ENCODE results near the gene RAPGEF3.
A peak's percentile ranks its signal among the peaks of the same experiment; 100 is the strongest.

RAPGEF3 gene

DNA sequence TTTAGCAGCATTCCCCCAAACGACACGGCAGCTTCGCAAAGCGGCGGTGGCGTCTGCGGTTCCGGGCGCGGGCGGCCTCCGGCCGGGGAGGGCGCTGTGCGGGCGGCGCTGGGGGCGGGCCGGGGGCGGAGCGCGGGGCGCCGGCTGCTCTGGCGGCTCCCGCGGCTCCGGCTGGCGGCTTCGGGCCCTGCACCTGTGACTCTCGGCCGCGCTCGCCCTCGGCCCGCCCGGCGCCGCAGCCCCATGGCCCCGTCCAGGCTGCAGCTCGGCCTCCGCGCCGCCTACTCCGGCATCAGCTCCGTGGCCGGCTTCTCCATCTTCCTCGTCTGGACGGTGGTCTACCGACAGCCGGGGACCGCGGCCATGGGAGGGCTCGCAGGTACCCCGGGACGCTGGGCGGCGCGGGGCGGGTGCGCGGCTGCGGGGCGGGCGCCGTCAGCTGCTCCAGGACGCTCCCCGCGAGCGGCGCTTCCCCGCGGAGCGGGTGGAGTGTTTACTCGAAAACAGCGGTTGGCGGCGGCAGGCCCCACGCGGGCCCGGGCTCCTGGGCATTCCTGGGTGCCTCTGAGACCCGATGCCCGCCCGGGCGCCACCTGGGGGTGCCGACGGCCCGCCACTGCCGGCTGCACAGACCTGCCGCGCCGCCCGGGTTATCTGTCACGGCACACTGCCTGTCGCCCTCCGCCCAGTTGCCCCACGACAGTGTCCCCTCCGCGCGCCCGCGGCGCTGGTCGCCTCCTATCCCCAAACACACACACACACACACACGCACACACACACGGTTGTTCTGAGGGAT, 14.6 kb upstream of the RAPGEF3 start, which contains the start of gene SLC48A1:
Gene SLC48A1 (plus strand): TSS at position 177 of the 796 bp plus-strand sequence. CDS start 67 bp downstream, at position 244.
- Histone ChIP-seq H3K4me3 (replicated peaks; ENCODE audit: insufficient read depth, low read length) (peak within 1 kb of the TSS; percentile 68), H3K27ac (replicated peaks) (peak within 1 kb of the TSS; percentile 47), H3K27me3 (ENCODE audit: insufficient read depth, poor library complexity, severe bottlenecking) (no peaks in the 10 kb centered on the region)
- DNase-seq (ENCODE audit: low read depth in 1 of 2, low spot score in 1 of 2) = peak in 1 of 2 experiments; percentile 65
- no peak for TF ChIP-seq GABPA (IDR thresholded peaks at IDR 0.05; ENCODE audit: low read depth)
- TF ChIP-seq, protein P1, sequence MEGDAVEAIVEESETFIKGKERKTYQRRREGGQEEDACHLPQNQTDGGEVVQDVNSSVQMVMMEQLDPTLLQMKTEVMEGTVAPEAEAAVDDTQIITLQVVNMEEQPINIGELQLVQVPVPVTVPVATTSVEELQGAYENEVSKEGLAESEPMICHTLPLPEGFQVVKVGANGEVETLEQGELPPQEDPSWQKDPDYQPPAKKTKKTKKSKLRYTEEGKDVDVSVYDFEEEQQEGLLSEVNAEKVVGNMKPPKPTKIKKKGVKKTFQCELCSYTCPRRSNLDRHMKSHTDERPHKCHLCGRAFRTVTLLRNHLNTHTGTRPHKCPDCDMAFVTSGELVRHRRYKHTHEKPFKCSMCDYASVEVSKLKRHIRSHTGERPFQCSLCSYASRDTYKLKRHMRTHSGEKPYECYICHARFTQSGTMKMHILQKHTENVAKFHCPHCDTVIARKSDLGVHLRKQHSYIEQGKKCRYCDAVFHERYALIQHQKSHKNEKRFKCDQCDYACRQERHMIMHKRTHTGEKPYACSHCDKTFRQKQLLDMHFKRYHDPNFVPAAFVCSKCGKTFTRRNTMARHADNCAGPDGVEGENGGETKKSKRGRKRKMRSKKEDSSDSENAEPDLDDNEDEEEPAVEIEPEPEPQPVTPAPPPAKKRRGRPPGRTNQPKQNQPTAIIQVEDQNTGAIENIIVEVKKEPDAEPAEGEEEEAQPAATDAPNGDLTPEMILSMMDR (IDR thresholded peaks at IDR 0.05; ENCODE audit: insufficient read depth, low read length) = no peak
- no peak for TF ChIP-seq POLR2AphosphoS5 (IDR thresholded peaks at IDR 0.05; ENCODE audit: low read depth)
- TF ChIP-seq, protein P2, sequence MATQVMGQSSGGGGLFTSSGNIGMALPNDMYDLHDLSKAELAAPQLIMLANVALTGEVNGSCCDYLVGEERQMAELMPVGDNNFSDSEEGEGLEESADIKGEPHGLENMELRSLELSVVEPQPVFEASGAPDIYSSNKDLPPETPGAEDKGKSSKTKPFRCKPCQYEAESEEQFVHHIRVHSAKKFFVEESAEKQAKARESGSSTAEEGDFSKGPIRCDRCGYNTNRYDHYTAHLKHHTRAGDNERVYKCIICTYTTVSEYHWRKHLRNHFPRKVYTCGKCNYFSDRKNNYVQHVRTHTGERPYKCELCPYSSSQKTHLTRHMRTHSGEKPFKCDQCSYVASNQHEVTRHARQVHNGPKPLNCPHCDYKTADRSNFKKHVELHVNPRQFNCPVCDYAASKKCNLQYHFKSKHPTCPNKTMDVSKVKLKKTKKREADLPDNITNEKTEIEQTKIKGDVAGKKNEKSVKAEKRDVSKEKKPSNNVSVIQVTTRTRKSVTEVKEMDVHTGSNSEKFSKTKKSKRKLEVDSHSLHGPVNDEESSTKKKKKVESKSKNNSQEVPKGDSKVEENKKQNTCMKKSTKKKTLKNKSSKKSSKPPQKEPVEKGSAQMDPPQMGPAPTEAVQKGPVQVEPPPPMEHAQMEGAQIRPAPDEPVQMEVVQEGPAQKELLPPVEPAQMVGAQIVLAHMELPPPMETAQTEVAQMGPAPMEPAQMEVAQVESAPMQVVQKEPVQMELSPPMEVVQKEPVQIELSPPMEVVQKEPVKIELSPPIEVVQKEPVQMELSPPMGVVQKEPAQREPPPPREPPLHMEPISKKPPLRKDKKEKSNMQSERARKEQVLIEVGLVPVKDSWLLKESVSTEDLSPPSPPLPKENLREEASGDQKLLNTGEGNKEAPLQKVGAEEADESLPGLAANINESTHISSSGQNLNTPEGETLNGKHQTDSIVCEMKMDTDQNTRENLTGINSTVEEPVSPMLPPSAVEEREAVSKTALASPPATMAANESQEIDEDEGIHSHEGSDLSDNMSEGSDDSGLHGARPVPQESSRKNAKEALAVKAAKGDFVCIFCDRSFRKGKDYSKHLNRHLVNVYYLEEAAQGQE (IDR thresholded peaks at IDR 0.05; ENCODE audit: insufficient replicate concordance, low read depth) = no peak
- no peak for TF ChIP-seq SPI1 (IDR thresholded peaks at IDR 0.05; ENCODE audit: borderline replicate concordance, low read depth)

DNA sequence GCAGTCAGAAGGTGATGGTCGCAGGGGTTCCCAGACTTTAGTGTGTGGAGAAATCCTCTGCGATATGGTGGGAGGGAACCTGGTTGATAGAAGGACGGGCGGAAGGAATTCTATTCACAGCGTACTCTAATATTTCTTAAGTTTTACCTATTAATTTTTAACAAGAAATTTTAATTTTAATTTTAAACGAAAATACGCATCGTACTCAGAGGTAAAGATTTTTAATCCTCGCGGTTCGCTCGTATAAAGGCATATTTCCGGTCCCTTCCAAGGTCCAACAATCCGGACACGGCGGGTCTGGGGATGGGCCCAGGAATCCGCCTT, 14.0 kb upstream of the RAPGEF3 start:
- no peak for DNase-seq (ENCODE audit: low read depth in 1 of 2, low spot score in 1 of 2)
- Histone ChIP-seq H3K27ac (replicated peaks) (no peak overlapping the region), H3K27me3 (ENCODE audit: insufficient read depth, poor library complexity, severe bottlenecking) (no peaks in the 10 kb centered on the region), H3K4me3 (replicated peaks; ENCODE audit: insufficient read depth, low read length) (peak overlapping the region; percentile 33)
- TF ChIP-seq, protein P2 (IDR thresholded peaks at IDR 0.05; ENCODE audit: insufficient replicate concordance, low read depth) = no peak
- TF ChIP-seq GABPA (IDR thresholded peaks at IDR 0.05; ENCODE audit: low read depth) (no peak), SPI1 (IDR thresholded peaks at IDR 0.05; ENCODE audit: borderline replicate concordance, low read depth) (no peak), POLR2AphosphoS5 (IDR thresholded peaks at IDR 0.05; ENCODE audit: low read depth) (no peak)
- TF ChIP-seq, protein P1 (IDR thresholded peaks at IDR 0.05; ENCODE audit: insufficient read depth, low read length) = no peak

DNA sequence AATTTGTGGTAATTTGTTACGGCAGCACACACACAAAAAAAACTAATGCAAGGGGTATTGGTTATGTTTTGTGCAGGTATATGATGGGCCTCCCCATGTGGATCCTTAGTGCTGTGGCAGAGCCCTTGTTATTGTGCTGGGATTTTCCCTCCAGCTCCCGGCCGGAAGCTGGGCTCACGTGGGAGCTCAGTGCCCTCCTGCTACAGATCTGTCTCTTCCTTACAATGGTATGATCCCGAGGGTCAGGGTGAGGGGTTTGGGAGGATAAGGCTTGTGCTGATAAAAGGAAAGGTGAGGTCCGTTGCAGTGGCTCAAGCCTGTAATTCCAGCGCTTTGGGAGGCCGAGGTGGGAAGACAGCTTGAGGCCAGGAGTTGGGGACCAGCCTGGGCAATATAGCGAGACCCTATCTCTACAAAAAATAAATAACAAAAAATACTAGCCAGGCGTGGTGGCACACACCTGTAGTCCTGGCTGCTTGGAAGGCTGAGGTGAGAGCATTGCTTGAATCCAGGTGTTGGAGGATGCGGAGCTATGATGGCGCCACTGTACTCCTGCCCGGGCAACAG, 13.5 kb upstream of the RAPGEF3 start:
- no peak overlapping the region for H3K4me3 ChIP-seq (replicated peaks; ENCODE audit: insufficient read depth, low read length)

More for the DNA sequence above, 13.5 kb upstream of the RAPGEF3 start:
- DNase-seq (ENCODE audit: low read depth in 1 of 2, low spot score in 1 of 2) = no peak
- TF ChIP-seq GABPA (IDR thresholded peaks at IDR 0.05; ENCODE audit: low read depth) (no peak), POLR2AphosphoS5 (IDR thresholded peaks at IDR 0.05; ENCODE audit: low read depth) (no peak), SPI1 (IDR thresholded peaks at IDR 0.05; ENCODE audit: borderline replicate concordance, low read depth) (no peak)
- TF ChIP-seq, protein P1 (IDR thresholded peaks at IDR 0.05; ENCODE audit: insufficient read depth, low read length) = no peak
- TF ChIP-seq, protein P2 (IDR thresholded peaks at IDR 0.05; ENCODE audit: insufficient replicate concordance, low read depth) = no peak
- Histone ChIP-seq H3K27ac (replicated peaks) (no peak overlapping the region), H3K27me3 (ENCODE audit: insufficient read depth, poor library complexity, severe bottlenecking) (no peaks in the 10 kb centered on the region)

Data from HL-60 (cell line).